H1 (cell line): Measurements from ENCODE around the gene CAMK2D. TPM values are rescaled to one million over a fixed set of nuclear protein-coding genes. Genes with fewer than 3 reads are reported as not detected.

Source experiments
- CTCF ChIA-PET: fragments of 300-600 bp; sonication (Branson Sonifier 250); formaldehyde crosslinking; loops from one replicate; lab custom pipeline; 2021; ENCODE audit not compliant: partially characterized antibody; lab: Charles Lee
- POLR2A ChIA-PET: fragments of 300-600 bp; sonication (Branson Sonifier 250); formaldehyde crosslinking; loops from one replicate; lab custom pipeline; 2021; ENCODE audit warnings: inconsistent platforms; ENCODE audit not compliant: partially characterized antibody; lab: Charles Lee
- DNase-seq, 2 experiments: peaks; one replicate each; pipeline versions ENCODE4 v3.0.0 to v3.0.0-alpha.2; 2010 to 2022; ENCODE audit warnings: low spot score in 2 of 2, low read depth in 1 of 2, mixed read lengths in 1 of 2
- FAIRE-seq: peaks from 2 replicates; lab custom pipeline; 2011; peaks lifted over from hg19 to GRCh38; lab: Jason Lieb, UNC
- H2AFZ ChIP-seq: 2 replicates; pipeline ENCODE4 v1.8.1; 2012; ENCODE audit warnings: low read length, inconsistent platforms
- H2AK5ac ChIP-seq: 2 replicates; pipeline ENCODE4 v1.6.1; 2013; ENCODE audit warnings: low read depth, low read length
- H2BK120ac ChIP-seq: replicated peaks from 2 replicates; pipeline ENCODE3; 2013; ENCODE audit warnings: low read depth, low read length, inconsistent platforms
- H2BK12ac ChIP-seq: 2 replicates; pipeline ENCODE4 v1.6.1; 2013; ENCODE audit warnings: low read depth, low read length
- H2BK15ac ChIP-seq: 2 replicates; pipeline ENCODE4 v1.6.1; 2013; ENCODE audit warnings: low read length
- H2BK20ac ChIP-seq: 2 replicates; pipeline ENCODE4 v1.6.1; 2013; ENCODE audit warnings: low read length
- H2BK5ac ChIP-seq: 2 replicates; pipeline ENCODE4 v1.6.1; 2013; ENCODE audit warnings: low read depth, low read length
- H3K14ac ChIP-seq: 2 replicates; pipeline ENCODE4 v1.6.1; 2013; ENCODE audit warnings: inconsistent platforms; ENCODE audit not compliant: insufficient read length
- H3K18ac ChIP-seq: 2 replicates; pipeline ENCODE4 v1.6.1; 2013; ENCODE audit warnings: low read length; ENCODE audit errors: extremely low read depth
- H3K23ac ChIP-seq: 2 replicates; pipeline ENCODE4 v1.6.1; 2013; ENCODE audit warnings: inconsistent platforms; ENCODE audit not compliant: insufficient read length
- H3K23me2 ChIP-seq: 2 replicates; pipeline ENCODE4 v1.6.1; 2013; ENCODE audit warnings: low read depth, low read length
- H3K27ac ChIP-seq: 2 replicates; pipeline ENCODE4 v1.6.1; 2011; ENCODE audit warnings: low read depth, low read length, inconsistent platforms
- H3K27me3 ChIP-seq, 4 experiments: replicated peaks in 1 of 4; 1 replicate in 1 of 4; 2 replicates in 3 of 4; pipeline versions ENCODE4 v1.6.1 to v1.8.1; 2011 to 2013; ENCODE audit warnings: low read length in 3 of 4, mild to moderate bottlenecking in 3 of 4, inconsistent platforms in 2 of 4, mixed read lengths in 2 of 4, moderate library complexity in 1 of 4; ENCODE audit not compliant: control insufficient read depth in 3 of 4, insufficient read depth in 3 of 4; ENCODE audit errors: extremely low read depth in 1 of 4
- H3K36me3 ChIP-seq, 4 experiments: 2 replicates each; pipeline versions ENCODE4 v1.6.1 to v1.8.1; 2011 to 2013; ENCODE audit warnings: mild to moderate bottlenecking in 4 of 4, low read length in 3 of 4, moderate library complexity in 2 of 4, control low read depth in 1 of 4, inconsistent platforms in 1 of 4; ENCODE audit not compliant: insufficient read depth in 4 of 4, control insufficient read depth in 2 of 4
- H3K4ac ChIP-seq: replicated peaks from 2 replicates; pipeline ENCODE3; 2013; ENCODE audit warnings: low read length, low read depth, mixed read lengths, inconsistent platforms; ENCODE audit not compliant: insufficient read length
- H3K4me1 ChIP-seq, 4 experiments: replicated peaks in 1 of 4; 1 replicate in 1 of 4; 2 replicates in 3 of 4; pipeline versions ENCODE4 v1.6.1 to v1.8.1; 2011 to 2013; ENCODE audit warnings: low read length in 3 of 4, inconsistent platforms in 2 of 4, mixed read lengths in 1 of 4; ENCODE audit not compliant: insufficient read depth in 4 of 4, control insufficient read depth in 3 of 4
- H3K4me2 ChIP-seq, 2 experiments: 2 replicates each; pipeline versions ENCODE4 v1.6.1 to v1.8.1; 2011 to 2013; ENCODE audit warnings: low read depth in 2 of 2, low read length in 2 of 2, control low read depth in 1 of 2, inconsistent platforms in 1 of 2, mild to moderate bottlenecking in 1 of 2; ENCODE audit not compliant: insufficient read depth in 1 of 2
- H3K4me3 ChIP-seq, 4 experiments: fragments of 200-600, 300-600 bp in 1 of 4; sonication (generic), shearing (Covaris generic), sonication (Bioruptor Twin) in 1 of 4; 2 replicates each; pipeline versions ENCODE4 v1.5.1 to v1.8.1; 2011 to 2016; ENCODE audit warnings: low read length in 4 of 4, low read depth in 3 of 4, control low read depth in 2 of 4, inconsistent platforms in 2 of 4, mild to moderate bottlenecking in 2 of 4, mixed read lengths in 1 of 4, moderate library complexity in 1 of 4; ENCODE audit not compliant: insufficient read depth in 2 of 4; ENCODE audit errors: extremely low read depth in 1 of 4
- H3K56ac ChIP-seq: replicated peaks from 2 replicates; pipeline ENCODE3; 2013; ENCODE audit warnings: low read depth, mild to moderate bottlenecking, mixed read lengths, low read length, inconsistent platforms; ENCODE audit not compliant: insufficient read length
- H3K79me1 ChIP-seq: 2 replicates; pipeline ENCODE4 v1.6.1; 2013; ENCODE audit warnings: low read depth, low read length, control low read depth
- H3K79me2 ChIP-seq, 2 experiments: 2 replicates each; pipeline versions ENCODE4 v1.6.1 to v1.8.1; 2012 to 2013; ENCODE audit warnings: low read length in 2 of 2, mild to moderate bottlenecking in 2 of 2, inconsistent platforms in 1 of 2; ENCODE audit not compliant: insufficient read depth in 2 of 2, control insufficient read depth in 1 of 2
- H3K9ac ChIP-seq, 4 experiments: replicated peaks in 1 of 4; 1 replicate in 1 of 4; 2 replicates in 3 of 4; pipeline versions ENCODE4 v1.6.1 to v1.8.1; 2011 to 2013; ENCODE audit warnings: low read depth in 3 of 4, low read length in 3 of 4, control low read depth in 2 of 4, mild to moderate bottlenecking in 2 of 4, moderate library complexity in 2 of 4, inconsistent platforms in 1 of 4; ENCODE audit errors: extremely low read depth in 1 of 4
- H3K9me3 ChIP-seq, 2 experiments: 2 replicates each; pipeline versions ENCODE4 v1.6.1 to v1.8.1; 2012 to 2013; ENCODE audit warnings: mild to moderate bottlenecking in 2 of 2, moderate library complexity in 2 of 2, control low read depth in 1 of 2, inconsistent platforms in 1 of 2, low read depth in 1 of 2, low read length in 1 of 2, mixed read lengths in 1 of 2; ENCODE audit not compliant: insufficient read depth in 2 of 2
- H4K20me1 ChIP-seq, 2 experiments: replicated peaks in 1 of 2; 2 replicates each; pipeline versions ENCODE3 to v1.8.1; 2011 to 2013; ENCODE audit warnings: inconsistent platforms in 2 of 2, low read length in 2 of 2, mild to moderate bottlenecking in 1 of 2; ENCODE audit not compliant: insufficient read depth in 2 of 2, control insufficient read depth in 1 of 2
- H4K5ac ChIP-seq: 2 replicates; pipeline ENCODE4 v1.6.1; 2013; ENCODE audit warnings: low read length, low read depth, mixed read lengths, inconsistent platforms; ENCODE audit not compliant: insufficient read length
- H4K8ac ChIP-seq: 2 replicates; pipeline ENCODE4 v1.8.0; 2013; ENCODE audit warnings: mild to moderate bottlenecking, moderate library complexity, low read length, inconsistent platforms; ENCODE audit not compliant: insufficient read depth; ENCODE audit errors: extremely low read depth
- H4K91ac ChIP-seq: replicated peaks from 2 replicates; pipeline ENCODE3; 2013; ENCODE audit warnings: low read length, mixed read lengths, inconsistent platforms; ENCODE audit not compliant: insufficient read length
- MAFK ChIP-seq: IDR thresholded peaks from 2 replicates; pipeline ENCODE4 v1.6.1; 2012; ENCODE audit warnings: low read depth, mild to moderate bottlenecking, improper control_type of control experiment, low read length
- RAD21 ChIP-seq, 2 experiments: IDR thresholded peaks in 1 of 2; conservative IDR thresholded peaks in 1 of 2; 2 replicates each; pipeline ENCODE4 v1.6.1; 2011; ENCODE audit warnings: low read depth in 2 of 2, low read length in 2 of 2, improper control_type of control experiment in 1 of 2, inconsistent platforms in 1 of 2, mild to moderate bottlenecking in 1 of 2, moderate library complexity in 1 of 2
- SIX5 ChIP-seq: IDR thresholded peaks from 2 replicates; pipeline ENCODE4 v1.6.1; 2011; ENCODE audit warnings: mild to moderate bottlenecking, low read depth, low read length
- TBP ChIP-seq: IDR thresholded peaks from 2 replicates; pipeline ENCODE4 v1.6.1; 2011; ENCODE audit warnings: low read depth, low read length, improper control_type of control experiment
- ZNF274 ChIP-seq: IDR thresholded peaks from 2 replicates; pipeline ENCODE4 v1.7.0; 2012; ENCODE audit warnings: low read length, borderline replicate concordance; ENCODE audit errors: extremely low read depth
- WGBS, 2 experiments: shearing (Covaris generic) in 1 of 2; methylation state at CpG; one replicate each; pipeline versions ENCODE4 v1.1.6 to v1.1.7; 2013 to 2015; ENCODE audit warnings: low lambda C conversion rate in 2 of 2, mixed read lengths in 2 of 2, inconsistent platforms in 1 of 2, low coverage in 1 of 2, missing lambda C conversion rate in 1 of 2; ENCODE audit not compliant: insufficient replicate concordance in 2 of 2, insufficient coverage in 1 of 2, insufficient read length in 1 of 2; ENCODE audit errors: extremely low coverage in 1 of 2, missing lambda C conversion rate in 1 of 2; 5-methylcytosine and 5-hydroxymethylcytosine counted together
- polyA plus RNA-seq, 7 experiments: library from polyadenylated mRNA; depleted of rRNA in 3 of 7; stranded (reverse) in 5 of 7; unstranded in 2 of 7; fragments of >200 nt in 5 of 7; fragments of 200-250 nt in 2 of 7; gene quantifications; 1 replicate in 5 of 7; 2 replicates in 1 of 7; 4 replicates in 1 of 7; pipeline versions ENCODE4 v1.2.1 to v1.2.3, GENCODE V29; 2011 to 2013; ENCODE audit warnings: missing spikeins in 2 of 7, mixed read lengths in 2 of 7
- total RNA-seq: library from RNA; stranded (reverse); fragmentation: NEBNext Ultra II Directional; extraction: Animal tissue kit (Norgen Biotek cat#: 25700); gene quantifications from 2 replicates; pipeline ENCODE4 v1.2.1, GENCODE V29; 2021

Gene CAMK2D
- total and polyA plus RNA-seq, 2 of the 8 experiments (the other 6 are each of a cell fraction or from before 2014, with no cell fraction given), result 3.2 to 7.0 TPM

DNA sequence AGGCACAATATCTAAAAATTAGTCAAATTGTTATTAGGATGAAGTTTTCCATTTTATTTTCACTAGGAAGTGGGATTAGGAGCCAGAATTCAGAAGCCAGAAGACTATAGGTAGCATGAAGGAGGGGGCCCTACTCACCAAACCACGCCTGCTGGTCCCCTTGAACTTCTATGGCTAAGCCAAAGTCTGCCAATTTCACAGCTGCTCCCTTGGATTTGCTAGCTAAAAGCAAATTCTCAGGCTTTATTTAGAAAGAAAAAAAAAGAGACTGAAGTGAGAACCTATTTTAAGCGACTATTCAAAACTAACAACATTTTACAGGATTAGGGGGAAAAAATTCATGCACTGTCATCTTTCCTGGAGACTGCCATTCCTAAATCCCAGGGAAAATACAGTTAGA, 224.3 kb downstream of the CAMK2D start:
- no peak overlapping the region for H3K4me3 ChIP-seq
- no peak overlapping the region for H2BK12ac ChIP-seq
- no peak overlapping the region for H3K27ac ChIP-seq
- H3K79me2 ChIP-seq, result no peaks in the 10 kb centered on the region
- H3K36me3 ChIP-seq, result no peaks in the 10 kb centered on the region
- WGBS, 2 experiments, result 94% methylated on average over 2 of the region's 2 CpGs; no CpG with 5 or more reads in 1 of the 2 experiments
- H3K23ac ChIP-seq, result no peak overlapping the region
- no peak overlapping the region for H4K91ac ChIP-seq
- no peak overlapping the region for H2BK5ac ChIP-seq
- H3K4me1 ChIP-seq, result no peaks in the 10 kb centered on the region; a peak in 1 of 7 replicates
- FAIRE-seq (no peak), DNase-seq (no peak)
- H2BK120ac ChIP-seq, result no peak overlapping the region
- H3K27me3 ChIP-seq, result no peaks in the 10 kb centered on the region
- H2AK5ac ChIP-seq, result no peak overlapping the region
- no peaks in the 10 kb centered on the region for H3K9me3 ChIP-seq
- H3K18ac ChIP-seq, result no peak overlapping the region
- H3K4me2 ChIP-seq, result no peak overlapping the region
- H3K79me1 ChIP-seq, result no peaks in the 10 kb centered on the region
- H3K4ac ChIP-seq, result no peak overlapping the region
- H3K23me2 ChIP-seq, result no peaks in the 10 kb centered on the region
- POLR2A ChIA-PET, result no interaction called here
- no peak for TF ChIP-seq RAD21 (IDR thresholded peaks at IDR 0.05 in 1 of 2, conservative IDR thresholded peaks at IDR 0.05 in 1 of 2; ENCODE audit: low read depth in 2 of 2, low read length in 2 of 2)
- TF ChIP-seq MAFK, result no peak
- no peak for TF ChIP-seq SIX5
- TF ChIP-seq TBP, result no peak
- TF ChIP-seq ZNF274, result no peak
- no peak overlapping the region for H2AFZ ChIP-seq
- no peak overlapping the region for H3K9ac ChIP-seq
- no peak overlapping the region for H2BK20ac ChIP-seq
- no peak overlapping the region for H4K5ac ChIP-seq
- H4K8ac ChIP-seq, result no peak overlapping the region
- H4K20me1 ChIP-seq, result no peaks in the 10 kb centered on the region
- CTCF ChIA-PET, result no interaction called here
- H3K56ac ChIP-seq, result no peak overlapping the region
- no peak overlapping the region for H2BK15ac ChIP-seq
- no peak overlapping the region for H3K14ac ChIP-seq
